CD4-positive, alpha-beta T cell treated with Interleukin-6 for 4 hours (primary cell): ENCODE measurements around the gene SEC61A1.
A peak's percentile ranks its signal among the peaks of the same experiment; 100 is the strongest.

ENCODE experiments used
- DNase-seq: peaks from one replicate; pipeline ENCODE4 v3.0.0-alpha.2; 2020; ENCODE audit warnings: mixed read lengths

Gene SEC61A1

DNA sequence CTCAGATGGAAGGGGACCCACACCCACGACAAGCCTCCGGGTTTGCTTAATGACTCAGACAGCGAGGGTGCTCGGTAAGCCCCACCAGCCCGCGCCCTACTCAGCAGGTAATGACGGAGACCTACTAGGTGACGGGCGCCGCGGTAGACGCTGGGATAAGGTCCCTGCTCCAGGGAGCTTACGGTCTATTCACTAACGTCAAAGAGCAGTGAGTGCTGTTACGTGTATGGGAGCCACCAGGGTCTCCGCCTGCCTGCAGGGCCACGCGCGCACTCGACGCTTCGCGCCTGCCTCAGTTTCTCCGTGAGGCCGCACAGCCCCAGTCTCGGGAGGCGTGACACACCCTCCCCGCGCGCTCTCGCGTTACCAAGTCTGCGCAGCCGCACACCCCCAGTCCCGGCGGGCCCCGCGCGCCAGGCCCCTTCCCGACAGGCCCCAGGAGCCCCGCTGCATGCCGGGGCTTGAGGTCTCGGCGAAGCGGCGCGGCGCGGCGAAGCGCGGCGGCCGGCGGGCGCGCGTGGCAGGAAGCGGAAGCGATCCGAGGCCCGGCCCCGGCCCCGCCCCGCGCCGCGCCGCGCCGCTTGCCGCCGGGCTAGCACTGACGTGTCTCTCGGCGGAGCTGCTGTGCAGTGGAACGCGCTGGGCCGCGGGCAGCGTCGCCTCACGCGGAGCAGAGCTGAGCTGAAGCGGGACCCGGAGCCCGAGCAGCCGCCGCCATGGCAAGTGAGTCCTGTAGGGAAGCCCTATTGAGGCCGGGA, at the start of gene SEC61A1:
SEC61A1 (plus strand) TSS at position 601 of the 758 bp plus-strand sequence; CDS start at position 717, 116 bp downstream.
- DNase-seq = peak; percentile 96

DNA sequence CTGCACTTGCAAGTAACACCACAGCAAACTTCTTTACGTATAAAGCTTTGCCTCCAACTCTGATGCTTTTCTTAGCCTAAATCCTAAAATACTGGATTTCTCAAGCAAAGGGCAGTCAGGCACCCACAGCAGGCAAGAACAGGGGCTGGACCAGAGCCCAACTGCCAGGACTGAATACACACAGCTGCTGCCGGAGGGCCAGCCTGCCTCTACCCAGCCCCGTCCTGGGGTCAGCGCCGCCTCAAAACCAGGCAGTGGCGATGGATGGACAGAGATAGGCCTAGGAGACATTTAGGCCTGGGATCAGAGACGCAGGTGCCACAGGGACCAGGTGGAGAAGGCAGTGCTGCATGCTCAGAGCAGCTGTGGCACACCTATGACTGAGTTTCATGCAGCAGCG, 47.6 kb upstream of the SEC61A1 start:
- DNase-seq = no peak

DNA sequence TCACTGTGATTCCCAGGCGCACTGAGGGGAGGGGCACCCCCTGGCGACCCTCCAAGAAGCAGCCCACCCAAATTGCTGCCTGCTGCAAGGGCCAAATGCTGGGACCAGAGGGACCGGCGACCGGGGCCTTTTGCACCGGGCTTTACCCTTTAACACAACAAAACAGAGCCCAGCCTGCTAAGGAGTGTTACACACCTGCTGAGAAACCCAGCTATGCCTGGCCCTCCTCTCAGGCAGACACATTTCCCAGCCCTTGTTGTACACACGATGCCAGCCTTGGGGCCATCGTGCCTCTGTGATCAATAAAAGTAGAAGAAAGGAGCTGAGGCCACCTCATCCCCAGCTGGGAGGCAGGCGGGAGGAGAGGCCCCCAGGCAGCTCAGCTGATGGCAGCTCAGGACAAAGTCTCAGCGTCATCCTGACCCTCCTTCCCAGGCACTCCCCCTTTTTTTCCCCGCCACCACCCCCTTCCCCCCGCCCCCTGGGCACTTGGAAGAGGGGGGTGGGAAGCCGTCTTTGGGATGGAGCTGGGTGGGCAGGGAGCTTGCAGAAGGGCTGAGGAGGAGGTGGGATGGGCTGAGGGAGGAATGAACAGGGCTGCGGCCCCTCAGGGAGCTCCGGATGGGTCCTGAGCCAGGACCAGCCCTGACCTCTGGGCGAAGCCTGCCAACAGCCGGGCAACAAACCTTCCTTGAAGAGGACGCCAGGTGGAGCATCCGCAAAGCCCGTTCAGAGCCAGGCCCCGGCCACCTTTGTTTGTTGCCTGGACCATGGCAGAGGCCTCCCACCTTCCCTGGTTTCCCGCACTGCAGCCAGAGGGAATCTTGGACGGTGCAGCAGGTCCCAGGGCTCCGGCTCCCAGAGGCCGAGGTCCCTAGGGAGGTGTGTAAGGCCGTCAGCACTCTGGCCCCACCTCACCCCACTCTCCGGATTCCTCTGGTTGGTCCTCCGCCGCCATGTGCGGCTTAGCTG, 45.9 kb upstream of the SEC61A1 start:
- DNase-seq = no peak

DNA sequence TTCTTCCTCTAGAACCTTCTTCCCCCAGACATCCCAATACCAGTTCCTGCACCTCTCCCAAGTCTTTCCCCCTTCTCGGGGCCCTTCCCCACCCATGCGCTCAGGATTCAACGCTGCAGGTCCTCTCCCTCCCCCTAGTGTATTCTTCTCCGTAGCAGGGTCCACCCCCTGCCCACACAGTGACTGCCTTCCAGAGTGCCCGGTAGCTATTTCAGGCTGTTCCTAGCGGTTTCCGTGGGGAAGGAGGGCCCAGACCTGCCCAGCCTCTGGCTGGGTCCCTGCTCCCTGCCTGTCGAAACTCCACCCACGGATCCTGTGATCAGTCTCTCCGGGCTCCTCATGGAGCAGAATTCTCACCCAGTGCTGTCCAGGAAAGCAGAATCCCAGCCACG, 45.2 kb upstream of the SEC61A1 start:
- DNase-seq = no peak

DNA sequence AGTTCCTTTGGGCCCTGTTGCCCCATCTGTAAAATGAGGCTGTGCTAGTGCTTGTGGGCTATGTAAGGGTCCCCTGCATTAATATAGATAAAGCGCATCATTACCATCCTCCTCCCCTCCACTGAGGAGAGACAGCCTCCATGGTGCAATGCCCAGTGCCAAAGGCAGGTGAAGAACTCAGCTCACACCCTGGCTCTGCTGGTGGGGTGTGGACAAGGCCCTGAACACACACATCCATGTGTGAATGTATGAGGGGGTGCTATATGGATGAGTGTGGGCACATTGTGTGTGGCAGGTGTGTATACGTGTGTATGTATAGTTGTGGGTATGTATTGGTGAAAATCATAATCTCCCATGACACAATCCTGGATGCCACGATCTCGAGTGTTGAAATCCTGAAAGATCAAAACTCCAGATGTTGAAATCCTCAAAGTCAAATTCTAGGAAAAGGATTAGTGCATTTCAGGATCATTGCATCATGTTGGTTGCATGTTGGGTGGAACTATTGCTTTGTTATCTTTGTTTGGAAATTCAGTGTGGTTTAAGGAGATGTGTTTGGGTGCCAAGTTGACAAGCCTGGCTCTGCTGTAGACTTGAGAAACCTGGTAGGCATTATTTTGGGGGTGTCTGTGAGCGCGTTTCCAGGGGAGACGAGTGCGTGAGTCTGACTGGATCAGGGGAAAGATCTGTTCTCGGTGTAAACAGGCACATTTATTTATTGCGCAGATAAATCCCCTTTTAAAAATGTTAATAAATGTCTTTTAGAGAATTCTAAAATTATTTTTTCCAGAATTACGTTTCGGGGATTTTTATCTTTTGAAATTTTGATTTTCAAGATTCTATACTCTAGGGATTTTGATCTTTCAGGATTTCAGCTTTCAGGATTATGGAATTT, 42.0 kb upstream of the SEC61A1 start:
- no peak for DNase-seq

DNA sequence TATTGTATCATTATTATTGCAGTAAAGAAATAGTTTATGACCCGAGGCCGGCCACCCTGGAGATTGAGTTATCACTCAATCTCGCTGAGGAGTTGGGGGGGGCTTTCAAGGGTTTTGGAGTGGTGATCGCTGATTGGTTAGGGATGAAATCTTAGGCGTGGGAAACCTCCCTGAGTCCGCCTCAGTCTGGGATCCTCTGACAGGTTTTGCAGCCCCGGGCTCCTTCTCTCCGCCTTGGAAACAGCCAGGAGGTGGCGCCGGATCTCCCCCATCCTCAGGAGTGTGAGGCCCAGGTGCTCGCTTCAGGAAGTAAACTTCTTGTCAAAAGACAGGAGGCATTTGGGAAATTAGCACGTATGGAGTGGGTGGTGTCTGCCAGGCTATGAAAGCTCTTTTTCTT, 41.1 kb upstream of the SEC61A1 start:
- peak; percentile 24 for DNase-seq

DNA sequence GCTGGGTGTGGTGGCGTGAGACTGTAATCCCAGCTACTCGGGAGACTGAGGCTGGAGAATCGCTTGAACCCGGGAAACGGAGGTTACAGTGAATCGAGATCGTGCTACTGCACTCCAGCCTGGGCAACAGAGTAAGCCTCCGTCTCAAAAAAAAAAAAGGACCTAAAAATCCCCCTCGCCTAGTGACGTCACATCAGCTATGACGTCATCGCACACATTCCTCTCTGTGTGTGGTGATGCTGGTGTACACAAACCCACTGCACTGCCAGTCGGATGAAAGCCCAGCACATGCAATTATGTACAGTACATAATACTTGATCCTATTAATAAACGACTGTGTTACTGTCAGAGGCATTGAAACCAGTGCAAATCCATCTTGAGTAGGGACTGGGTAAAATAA, 40.2 kb upstream of the SEC61A1 start:
- DNase-seq = no peak

DNA sequence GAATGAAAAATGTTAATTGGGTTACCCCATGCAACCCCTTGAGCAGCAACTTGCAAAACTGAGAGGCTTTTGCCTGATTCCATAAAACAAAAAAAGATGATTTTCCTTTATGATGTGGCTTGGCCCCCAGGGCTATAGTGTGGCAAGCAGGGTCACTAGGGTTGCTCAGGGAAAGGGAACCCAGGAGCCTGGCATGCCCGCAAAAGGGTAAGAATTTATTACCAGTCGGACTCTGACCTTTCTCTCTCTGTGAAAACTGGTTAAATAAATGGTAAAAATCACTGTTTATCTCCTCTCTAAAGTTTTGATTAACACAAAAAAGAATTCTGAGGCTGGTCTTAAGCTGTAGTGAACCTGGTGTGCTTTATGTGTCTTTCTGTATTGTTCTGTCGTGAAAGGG, 37.7 kb upstream of the SEC61A1 start:
- no peak for DNase-seq

DNA sequence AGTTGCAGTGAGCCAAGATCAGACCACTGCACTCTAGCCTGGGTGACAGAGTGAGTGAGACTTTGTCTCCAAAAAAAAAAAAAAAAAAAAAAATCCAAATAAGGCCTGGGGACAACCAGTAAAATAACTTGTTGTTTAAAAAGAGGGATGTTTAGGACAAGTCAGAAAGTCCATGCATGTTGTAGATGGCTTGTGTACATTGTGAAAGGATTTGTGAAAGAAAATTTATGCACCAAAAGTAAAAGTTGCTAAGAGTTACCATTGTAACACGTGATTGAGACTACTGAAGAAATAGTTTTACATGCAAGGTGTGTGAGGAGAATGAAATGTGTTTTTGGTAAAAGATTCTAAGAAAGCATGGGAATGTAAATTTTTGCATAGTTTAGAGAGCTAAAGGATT, 35.7 kb upstream of the SEC61A1 start:
- no peak for DNase-seq

DNA sequence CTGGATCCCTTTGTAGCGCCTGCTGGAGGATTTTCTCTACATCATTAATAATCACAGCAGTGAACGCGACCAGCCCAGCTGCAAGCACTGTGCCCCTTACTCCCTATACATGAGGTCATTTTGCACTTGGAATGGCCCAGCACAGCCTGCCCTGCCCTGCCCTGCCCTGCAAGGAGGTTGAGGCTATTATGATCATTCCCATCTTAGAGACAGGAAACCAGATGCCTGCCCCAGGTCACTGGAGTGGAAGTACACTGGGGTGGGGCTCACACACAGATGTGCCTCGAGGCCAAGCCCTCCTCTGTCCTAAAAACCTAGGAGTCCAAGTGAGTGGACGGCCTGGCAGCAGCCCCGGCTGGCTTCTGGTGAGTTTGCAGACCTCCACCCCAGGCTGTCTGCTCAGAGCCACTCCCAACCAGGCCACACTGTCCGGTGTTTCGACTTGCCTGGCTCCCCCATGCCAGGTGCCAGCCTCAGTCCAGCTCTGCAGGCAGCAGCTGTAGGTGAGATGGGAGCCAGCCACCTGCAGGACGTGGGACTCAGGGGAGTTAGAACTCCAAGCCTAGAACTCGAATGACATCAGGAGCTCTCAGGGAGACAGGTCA, 30.4 kb upstream of the SEC61A1 start:
- DNase-seq = no peak

DNA sequence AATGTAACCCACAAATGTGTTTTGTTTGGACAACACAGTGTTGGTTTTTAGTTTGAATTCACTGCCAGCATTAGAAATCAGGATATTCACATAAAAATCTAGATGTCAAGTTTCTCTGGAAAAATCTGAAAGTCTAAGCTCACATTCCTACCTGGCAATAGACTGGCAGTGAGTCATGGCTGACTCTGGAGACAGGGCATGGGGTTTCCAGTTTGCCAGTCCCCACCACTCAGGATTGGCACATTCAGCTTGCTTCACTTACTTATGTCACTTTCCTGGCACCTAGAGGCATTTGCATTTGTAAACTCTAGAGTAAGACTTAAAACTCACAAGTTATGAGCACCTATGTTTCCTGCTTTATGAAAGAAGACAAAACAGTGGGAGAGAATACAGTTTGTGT, 19.1 kb upstream of the SEC61A1 start:
- DNase-seq = no peak

DNA sequence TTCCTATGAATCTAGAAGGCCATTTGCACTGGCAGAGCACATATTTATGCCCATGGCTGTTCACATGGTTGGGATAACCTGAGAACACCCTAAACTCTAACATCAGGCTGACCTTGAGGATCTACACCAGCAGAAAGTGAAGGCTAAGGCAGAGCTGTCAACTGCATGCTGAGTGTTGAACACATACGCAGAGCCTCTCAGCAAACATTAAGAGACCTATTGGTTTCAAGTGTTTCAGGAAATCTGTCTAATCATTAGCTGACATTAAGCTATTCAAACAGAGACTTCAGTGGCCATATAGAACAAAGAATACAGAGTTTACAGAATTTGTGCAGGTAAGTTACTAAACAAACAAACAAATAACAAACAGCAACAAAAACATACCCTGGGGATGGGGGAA, 16.1 kb upstream of the SEC61A1 start:
- DNase-seq = no peak

DNA sequence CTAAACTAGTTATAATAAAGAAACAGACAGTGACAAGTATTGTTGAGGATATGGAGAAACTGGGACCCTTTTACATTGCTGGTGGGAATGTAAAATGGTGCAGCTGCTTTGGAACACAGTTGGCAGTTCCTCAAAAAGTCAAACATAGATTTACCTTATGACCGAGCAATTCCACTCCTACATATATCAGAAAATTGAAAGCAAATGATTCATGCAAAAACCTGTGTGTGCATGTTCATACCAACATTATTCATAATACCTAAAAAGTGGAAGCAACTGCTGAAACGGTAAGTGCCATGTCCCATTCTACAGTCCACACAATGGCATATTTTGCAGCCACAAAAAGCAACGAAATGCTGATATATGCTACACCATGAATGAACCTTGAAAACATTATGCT, 12.2 kb upstream of the SEC61A1 start:
- no peak for DNase-seq

DNA sequence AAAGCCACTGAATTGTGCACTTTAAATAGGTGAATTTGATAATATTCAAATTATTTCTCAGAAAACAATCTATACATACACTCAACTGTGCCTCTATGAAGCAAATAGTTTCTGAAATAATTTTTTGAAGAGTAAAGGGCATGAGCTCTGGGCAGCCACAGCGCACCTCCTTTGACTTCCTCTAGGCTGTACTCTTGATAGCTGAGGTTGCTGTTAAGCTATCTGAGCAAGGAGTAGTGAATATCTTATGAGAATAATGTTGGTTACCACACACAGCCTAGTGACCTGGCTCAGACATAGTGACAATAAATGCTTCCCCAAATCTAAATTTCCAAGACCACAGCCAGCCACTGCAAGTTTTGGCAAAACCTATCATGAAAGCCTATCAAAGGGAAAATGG, 11.6 kb upstream of the SEC61A1 start:
- DNase-seq = no peak

DNA sequence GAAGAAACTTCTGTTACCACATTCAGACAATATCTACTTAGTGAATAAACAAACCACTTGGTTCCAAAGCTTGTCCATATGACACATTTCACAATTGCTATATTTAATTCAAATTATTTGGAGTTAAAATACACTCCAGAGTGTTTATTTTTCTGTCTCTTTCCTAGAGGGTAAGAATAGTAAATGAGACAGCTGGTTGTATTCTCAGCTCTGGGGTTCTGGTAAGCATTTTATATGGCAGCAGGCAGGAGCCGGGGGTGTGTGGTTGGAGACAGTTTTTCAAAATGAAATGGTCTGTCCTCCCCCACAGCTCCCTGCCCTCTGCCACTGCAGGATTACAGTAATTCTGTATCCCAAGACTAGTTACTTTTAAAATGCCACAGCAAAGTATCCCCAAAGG, 10.9 kb upstream of the SEC61A1 start:
- DNase-seq = no peak

DNA sequence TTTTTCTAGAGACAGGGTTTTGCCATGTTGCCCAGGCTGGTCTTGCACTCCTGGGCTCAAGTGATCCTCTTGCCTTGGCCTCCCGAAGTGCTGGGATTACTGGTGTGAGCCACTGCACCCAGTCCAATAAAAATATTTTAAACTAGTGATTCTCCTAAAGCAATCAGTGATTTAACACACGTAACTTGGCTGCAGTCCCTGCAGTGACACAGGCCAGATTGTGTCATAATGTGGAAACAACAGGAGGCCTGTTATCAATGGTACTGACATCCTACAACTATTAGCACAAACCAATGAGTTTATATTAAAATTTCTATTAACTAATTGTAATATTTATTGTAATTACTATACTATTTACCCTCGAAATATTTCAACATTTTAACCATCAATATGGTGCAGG, 1.6 kb upstream of the SEC61A1 start:
- no peak for DNase-seq

DNA sequence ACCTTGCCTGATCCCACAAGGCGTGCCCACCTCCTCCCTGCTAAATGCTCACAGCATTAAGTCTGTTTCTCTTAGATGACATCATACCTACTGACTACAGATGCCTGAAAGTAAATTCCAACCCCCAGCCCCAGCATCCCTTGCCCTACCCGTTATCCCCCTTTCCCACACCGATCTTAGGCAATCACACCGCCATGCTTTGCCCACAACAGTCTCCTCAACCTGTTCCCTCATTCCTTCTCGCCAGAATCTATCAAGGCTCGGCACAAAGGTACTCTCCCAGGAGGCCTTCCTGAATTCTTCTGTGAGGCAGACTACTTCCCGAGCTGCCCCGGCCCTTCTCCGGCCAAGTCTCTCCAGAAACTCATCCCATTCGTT, 789 bp upstream of the SEC61A1 start:
- no peak for DNase-seq

DNA sequence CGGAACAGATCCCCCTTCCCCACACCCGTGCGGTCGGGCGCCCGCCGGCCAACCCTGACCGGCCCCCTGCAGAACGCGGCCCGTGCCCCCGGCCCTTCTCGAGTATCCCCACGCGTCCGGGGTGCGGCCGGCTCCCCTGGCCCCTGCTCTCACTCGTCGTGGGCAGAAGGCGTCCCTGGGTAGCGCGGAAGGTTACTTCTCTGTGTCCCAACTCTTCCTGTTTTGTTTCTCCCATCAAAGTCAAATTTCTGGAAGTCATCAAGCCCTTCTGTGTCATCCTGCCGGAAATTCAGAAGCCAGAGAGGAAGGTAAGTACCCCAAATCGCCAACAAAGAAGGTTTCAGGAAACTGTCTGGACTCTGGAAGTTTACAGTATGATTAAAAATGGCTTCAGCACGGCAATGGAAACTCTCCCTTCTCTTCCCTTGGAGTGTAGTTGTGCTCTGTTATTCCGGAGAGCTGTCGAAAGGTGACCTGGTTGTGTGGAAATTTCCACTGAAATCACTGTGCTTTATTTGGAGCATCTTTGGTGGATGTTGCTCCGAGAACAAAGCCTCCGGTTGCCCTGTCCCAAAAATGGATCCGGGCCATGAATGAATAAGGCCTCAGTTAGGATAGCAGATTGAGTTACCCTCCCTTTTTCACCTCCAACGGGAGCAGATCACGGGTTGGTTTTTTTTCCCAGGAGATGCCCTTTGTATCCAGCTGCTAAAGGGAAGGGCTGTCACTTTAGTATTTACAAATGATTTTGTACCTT, 536 bp downstream of the SEC61A1 start:
- DNase-seq = no peak

DNA sequence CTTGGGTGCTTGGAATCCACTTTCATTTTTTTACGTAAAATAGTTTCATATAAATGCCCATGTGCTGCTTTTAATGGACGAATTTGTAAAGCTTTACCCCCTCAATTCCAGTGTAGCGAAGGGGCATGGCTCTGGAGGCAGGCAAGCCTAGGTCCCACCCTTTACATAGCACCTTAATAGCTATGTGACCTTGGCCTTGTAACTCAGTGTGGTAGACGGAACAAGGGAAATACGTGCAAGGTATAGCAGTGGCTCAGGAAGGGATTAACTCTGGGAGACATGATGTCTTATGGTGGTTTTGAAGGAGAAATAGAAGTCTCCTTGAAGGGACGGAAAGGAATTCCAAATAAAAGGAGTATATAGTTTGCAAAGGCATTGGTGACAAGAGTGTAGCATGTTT, 1.4 kb downstream of the SEC61A1 start:
- no peak for DNase-seq

DNA sequence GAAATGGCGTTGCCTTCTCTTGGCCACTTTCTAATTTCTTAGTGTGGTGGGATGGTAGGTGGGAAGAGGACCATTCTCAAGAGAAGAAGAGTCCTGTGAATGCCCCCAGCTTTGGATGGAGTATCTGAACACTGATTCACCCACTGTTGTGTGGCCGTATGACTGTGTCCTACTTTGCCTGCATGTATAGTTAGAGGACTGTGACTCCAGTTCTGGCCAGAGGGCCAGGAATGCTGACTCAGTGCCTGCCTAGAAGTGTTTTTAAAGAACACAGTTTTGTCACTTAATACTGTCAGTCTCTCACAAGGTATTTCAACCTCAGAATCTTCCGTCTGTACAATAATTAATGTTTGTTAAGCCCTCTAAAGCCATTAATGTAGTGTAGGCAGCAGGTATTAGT, 2.1 kb downstream of the SEC61A1 start:
- DNase-seq = no peak

DNA sequence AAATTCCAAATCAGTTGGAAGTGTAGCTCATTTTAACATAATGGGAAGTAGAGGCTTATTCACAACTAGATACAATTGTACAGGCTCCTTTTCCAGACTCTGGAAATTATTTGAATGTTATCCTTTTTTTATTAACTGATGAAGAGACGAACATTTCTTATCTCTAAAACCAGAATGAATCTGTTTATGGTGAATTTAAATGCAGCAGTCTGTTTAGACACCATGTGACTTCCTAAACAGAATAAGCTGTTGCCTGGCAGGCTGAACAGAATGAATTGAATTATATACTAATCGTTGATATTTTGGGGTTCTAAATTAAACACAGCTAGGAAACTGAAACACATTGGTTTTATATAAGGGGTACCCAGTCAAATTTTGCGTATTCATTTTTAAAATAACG, 4.0 kb downstream of the SEC61A1 start:
- DNase-seq = no peak
